ENCODE results near the gene SCML2. TPM values are rescaled to one million over a fixed set of nuclear protein-coding genes. Genes with fewer than 3 reads are reported as not detected.

Gene SCML2
- total RNA-seq, 1 donor, result 1.4 TPM

- Histone ChIP-seq H3K9me3 (ENCODE audit: low read depth, low read length) (no peaks in the 10 kb centered on the region), H3K27ac (ENCODE audit: low read depth, low read length) (no peak within 1 kb of the TSS), H3K4me1 (ENCODE audit: insufficient read depth, low read length) (no peaks in the 10 kb centered on the region), H2AFZ (ENCODE audit: low read length) (no peak within 1 kb of the TSS), H3K36me3 (ENCODE audit: insufficient read depth, low read length) (no peaks in the 10 kb centered on the region), H3K4me3 (ENCODE audit: insufficient read depth, low read length) (no peak within 1 kb of the TSS), H3K79me2 (ENCODE audit: insufficient read depth, low read length) (no peaks in the 10 kb centered on the region), H4K20me1 (ENCODE audit: insufficient read depth, low read length) (no peaks in the 10 kb centered on the region), H3K27me3 (ENCODE audit: insufficient read depth, low read length) (no peaks in the 10 kb centered on the region), H3K4me2 (ENCODE audit: insufficient read depth, low read length) (no peak within 1 kb of the TSS)
- TF ChIP-seq CTCF (IDR thresholded peaks at IDR 0.05; ENCODE audit: extremely low read depth, low read depth, low read length), result no peak
- DNase-seq (ENCODE audit: insufficient read length, low spot score, missing footprints), result no peak
Observed at GRCh38 chrX:18220786-18221185, 133.7 kb downstream of the SCML2 start, which contains the start of gene BEND2. TSS of gene BEND2 (minus strand) at chrX:18220886. CDS start at chrX:18220750, 136 bp downstream.

- Histone ChIP-seq H3K79me2 (ENCODE audit: insufficient read depth, low read length) (no peaks in the 10 kb centered on the region), H3K36me3 (ENCODE audit: insufficient read depth, low read length) (no peaks in the 10 kb centered on the region), H3K4me3 (ENCODE audit: insufficient read depth, low read length) (no peak overlapping the region), H4K20me1 (ENCODE audit: insufficient read depth, low read length) (no peaks in the 10 kb centered on the region), H3K27me3 (ENCODE audit: insufficient read depth, low read length) (no peaks in the 10 kb centered on the region), H3K4me2 (ENCODE audit: insufficient read depth, low read length) (no peak overlapping the region), H3K4me1 (ENCODE audit: insufficient read depth, low read length) (no peaks in the 10 kb centered on the region), H3K9me3 (ENCODE audit: low read depth, low read length) (no peaks in the 10 kb centered on the region), H2AFZ (ENCODE audit: low read length) (no peak overlapping the region), H3K27ac (ENCODE audit: low read depth, low read length) (no peak overlapping the region)
- no peak for DNase-seq (ENCODE audit: insufficient read length, low spot score, missing footprints)
- TF ChIP-seq CTCF (IDR thresholded peaks at IDR 0.05; ENCODE audit: extremely low read depth, low read depth, low read length), result peak; percentile 31
Observed at GRCh38 chrX:18210470-18210869, 144.0 kb downstream of the SCML2 start.

- H3K4me1 ChIP-seq (ENCODE audit: insufficient read depth, low read length), result no peaks in the 10 kb centered on the region
- no peaks in the 10 kb centered on the region for H3K9me3 ChIP-seq (ENCODE audit: low read depth, low read length)
- H3K4me3 ChIP-seq (ENCODE audit: insufficient read depth, low read length), result no peak overlapping the region
- H3K4me2 ChIP-seq (ENCODE audit: insufficient read depth, low read length), result no peak overlapping the region
- DNase-seq (ENCODE audit: insufficient read length, low spot score, missing footprints), result no peak
- H3K36me3 ChIP-seq (ENCODE audit: insufficient read depth, low read length), result no peaks in the 10 kb centered on the region
- H2AFZ ChIP-seq (ENCODE audit: low read length), result no peak overlapping the region
- TF ChIP-seq CTCF (IDR thresholded peaks at IDR 0.05; ENCODE audit: extremely low read depth, low read depth, low read length), result no peak
- no peaks in the 10 kb centered on the region for H4K20me1 ChIP-seq (ENCODE audit: insufficient read depth, low read length)
- no peaks in the 10 kb centered on the region for H3K79me2 ChIP-seq (ENCODE audit: insufficient read depth, low read length)
- no peak overlapping the region for H3K27ac ChIP-seq (ENCODE audit: low read depth, low read length)
- H3K27me3 ChIP-seq (ENCODE audit: insufficient read depth, low read length), result no peaks in the 10 kb centered on the region
Observed at GRCh38 chrX:18206657-18207056, 147.8 kb downstream of the SCML2 start.

- Histone ChIP-seq H2AFZ (ENCODE audit: low read length) (no peak overlapping the region), H3K4me3 (ENCODE audit: insufficient read depth, low read length) (no peak overlapping the region)
- no peak for TF ChIP-seq CTCF (IDR thresholded peaks at IDR 0.05; ENCODE audit: extremely low read depth, low read depth, low read length)
Observed at GRCh38 chrX:18203631-18204030, 150.9 kb downstream of the SCML2 start.

More at GRCh38 chrX:18203631-18204030, 150.9 kb downstream of the SCML2 start:
- no peaks in the 10 kb centered on the region for H3K9me3 ChIP-seq (ENCODE audit: low read depth, low read length)
- no peaks in the 10 kb centered on the region for H3K4me1 ChIP-seq (ENCODE audit: insufficient read depth, low read length)
- no peaks in the 10 kb centered on the region for H3K36me3 ChIP-seq (ENCODE audit: insufficient read depth, low read length)
- no peak for DNase-seq (ENCODE audit: insufficient read length, low spot score, missing footprints)
- H4K20me1 ChIP-seq (ENCODE audit: insufficient read depth, low read length), result no peaks in the 10 kb centered on the region
- no peak overlapping the region for H3K4me2 ChIP-seq (ENCODE audit: insufficient read depth, low read length)
- no peaks in the 10 kb centered on the region for H3K27me3 ChIP-seq (ENCODE audit: insufficient read depth, low read length)
- no peaks in the 10 kb centered on the region for H3K79me2 ChIP-seq (ENCODE audit: insufficient read depth, low read length)
- no peak overlapping the region for H3K27ac ChIP-seq (ENCODE audit: low read depth, low read length)

All from osteoblast (primary cell).